Loucy (cell line): Measurements from ENCODE around the gene AGBL4.

Experiments
- H2AFZ ChIP-seq: fragments of 200-600 bp; sonication (generic); 2 replicates; pipeline ENCODE4 v1.6.0; 2016; ENCODE audit warnings: antibody characterized with exemption, mild to moderate bottlenecking, low read length, moderate library complexity
- H3F3A ChIP-seq: fragments of 200-600 bp; 2 replicates; pipeline ENCODE4 v1.6.0; 2016; ENCODE audit warnings: antibody characterized with exemption, low read depth, mild to moderate bottlenecking
- H3K27me3 ChIP-seq: fragments of 200-600 bp; sonication (generic); 2 replicates; pipeline ENCODE4 v1.6.1; 2014; ENCODE audit warnings: low read length, mild to moderate bottlenecking; ENCODE audit not compliant: insufficient read depth, poor library complexity, severe bottlenecking
- H3K36me3 ChIP-seq: fragments of 200-600 bp; sonication (generic); 2 replicates; pipeline ENCODE4 v1.6.1; 2016; ENCODE audit warnings: low read length; ENCODE audit not compliant: insufficient read depth
- H3K4me1 ChIP-seq: fragments of 200-600 bp; sonication (generic); 2 replicates; pipeline ENCODE4 v1.5.1; 2014; ENCODE audit warnings: low read length, mild to moderate bottlenecking; ENCODE audit not compliant: insufficient read depth, poor library complexity, severe bottlenecking
- H3K4me2 ChIP-seq: fragments of 200-600 bp; sonication (generic); 2 replicates; pipeline ENCODE4 v1.6.0; 2014; ENCODE audit warnings: antibody characterized with exemption, low read length, low read depth, mild to moderate bottlenecking; ENCODE audit not compliant: poor library complexity, severe bottlenecking
- H3K4me3 ChIP-seq: fragments of 200-600 bp; sonication (generic); 2 replicates; pipeline ENCODE4 v1.5.1; 2014; ENCODE audit warnings: low read length, mild to moderate bottlenecking, mixed read lengths; ENCODE audit not compliant: poor library complexity, severe bottlenecking
- H3K79me2 ChIP-seq: fragments of 200-600 bp; sonication (generic); 2 replicates; pipeline ENCODE4 v1.6.1; 2014; ENCODE audit warnings: low read length; ENCODE audit not compliant: insufficient read depth
- H3K9ac ChIP-seq: fragments of 200-600 bp; sonication (generic); 2 replicates; pipeline ENCODE4 v1.6.0; 2014; ENCODE audit warnings: mild to moderate bottlenecking, low read depth, low read length, moderate library complexity; ENCODE audit not compliant: poor library complexity, severe bottlenecking
- H3K9me2 ChIP-seq: fragments of 200-600 bp; sonication (generic); replicated peaks from 2 replicates; pipeline ENCODE4 v1.6.1; 2016; ENCODE audit warnings: low read depth, low read length, mixed read lengths
- H3K9me3 ChIP-seq: fragments of 200-600 bp; sonication (generic); 2 replicates; pipeline ENCODE4 v1.6.1; 2014; ENCODE audit warnings: mild to moderate bottlenecking, antibody characterized with exemption, low read length, low read depth; ENCODE audit not compliant: insufficient read depth
- H4K20me1 ChIP-seq: fragments of 200-600 bp; sonication (generic); 2 replicates; pipeline ENCODE4 v1.6.0; 2014; ENCODE audit warnings: antibody characterized with exemption, low read length, mild to moderate bottlenecking; ENCODE audit not compliant: insufficient read depth, poor library complexity, severe bottlenecking
- EZH2phosphoT487 ChIP-seq: fragments of 200-600 bp; IDR thresholded peaks from 2 replicates; pipeline ENCODE4 v1.6.1; 2018; ENCODE audit warnings: antibody characterized with exemption, mild to moderate bottlenecking, moderate library complexity, borderline replicate concordance
- TF ChIP-seq, protein P1 (sequence below): fragments of 200-600 bp; sonication (generic); conservative IDR thresholded peaks from 2 replicates; pipeline ENCODE4 v1.5.1; 2014; ENCODE audit warnings: mild to moderate bottlenecking, antibody characterized with exemption, low read length

Gene AGBL4

DNA sequence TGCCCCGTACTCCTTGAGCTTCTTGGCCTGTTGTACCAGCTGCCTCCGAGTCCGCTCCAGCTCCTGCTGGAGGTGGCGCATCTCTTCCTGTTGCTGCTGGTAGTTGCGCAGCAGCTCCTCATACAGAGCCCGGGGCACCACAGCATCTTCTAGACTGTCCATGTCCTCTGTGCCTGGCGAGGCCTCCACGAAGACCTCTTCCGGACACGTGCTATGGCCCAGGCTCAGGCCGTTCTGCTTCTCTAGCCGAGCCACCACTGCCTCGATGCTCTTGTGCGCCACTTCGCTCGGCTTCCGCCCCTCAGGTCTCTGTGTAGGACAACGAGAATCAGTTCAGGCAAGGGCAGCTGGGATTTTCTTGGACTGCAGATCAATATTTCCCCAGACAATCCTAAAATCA, 1264.8 kb downstream of the AGBL4 start:
- peaks cover 96% of the 10 kb centered on the region; the same call in 1 of the 2 replicates for H3K36me3 ChIP-seq
- H3K9me2 ChIP-seq: no peaks in the 10 kb centered on the region
- no peak overlapping the region for H3K4me2 ChIP-seq
- no peaks in the 10 kb centered on the region for H3K4me1 ChIP-seq
- H3K4me3 ChIP-seq: no peak overlapping the region
- no peaks in the 10 kb centered on the region for H3K27me3 ChIP-seq
- peaks cover 71% of the 10 kb centered on the region; the same call in 1 of the 2 replicates for H3K79me2 ChIP-seq
- no peaks in the 10 kb centered on the region for H3F3A ChIP-seq
- H3K9ac ChIP-seq: no peak overlapping the region
- no peak for TF ChIP-seq EZH2phosphoT487
- TF ChIP-seq, protein P1, sequence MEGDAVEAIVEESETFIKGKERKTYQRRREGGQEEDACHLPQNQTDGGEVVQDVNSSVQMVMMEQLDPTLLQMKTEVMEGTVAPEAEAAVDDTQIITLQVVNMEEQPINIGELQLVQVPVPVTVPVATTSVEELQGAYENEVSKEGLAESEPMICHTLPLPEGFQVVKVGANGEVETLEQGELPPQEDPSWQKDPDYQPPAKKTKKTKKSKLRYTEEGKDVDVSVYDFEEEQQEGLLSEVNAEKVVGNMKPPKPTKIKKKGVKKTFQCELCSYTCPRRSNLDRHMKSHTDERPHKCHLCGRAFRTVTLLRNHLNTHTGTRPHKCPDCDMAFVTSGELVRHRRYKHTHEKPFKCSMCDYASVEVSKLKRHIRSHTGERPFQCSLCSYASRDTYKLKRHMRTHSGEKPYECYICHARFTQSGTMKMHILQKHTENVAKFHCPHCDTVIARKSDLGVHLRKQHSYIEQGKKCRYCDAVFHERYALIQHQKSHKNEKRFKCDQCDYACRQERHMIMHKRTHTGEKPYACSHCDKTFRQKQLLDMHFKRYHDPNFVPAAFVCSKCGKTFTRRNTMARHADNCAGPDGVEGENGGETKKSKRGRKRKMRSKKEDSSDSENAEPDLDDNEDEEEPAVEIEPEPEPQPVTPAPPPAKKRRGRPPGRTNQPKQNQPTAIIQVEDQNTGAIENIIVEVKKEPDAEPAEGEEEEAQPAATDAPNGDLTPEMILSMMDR: no peak
- H2AFZ ChIP-seq: no peak overlapping the region
- no peaks in the 10 kb centered on the region for H3K9me3 ChIP-seq
- peaks cover 34% of the 10 kb centered on the region for H4K20me1 ChIP-seq

DNA sequence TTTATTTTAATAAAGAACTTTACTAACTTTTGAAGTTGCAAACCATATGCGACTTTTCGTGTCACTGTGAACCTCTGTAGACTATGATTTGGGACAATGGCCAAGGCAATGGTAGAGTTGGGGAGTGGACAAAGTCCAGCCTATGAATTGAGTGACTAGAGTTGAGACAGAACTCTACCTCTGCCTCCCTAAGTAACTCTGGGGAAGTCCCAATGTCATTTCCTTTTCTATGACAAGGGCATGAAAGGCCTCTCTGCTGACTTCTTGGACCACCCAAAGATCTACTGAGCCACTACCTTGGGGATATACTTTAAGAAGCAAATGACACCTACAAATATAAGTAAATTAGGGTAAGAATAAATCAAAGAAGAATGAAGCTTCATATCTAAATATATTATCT, 1266.4 kb downstream of the AGBL4 start:
- H3K9me2 ChIP-seq: no peaks in the 10 kb centered on the region
- H3K27me3 ChIP-seq: no peaks in the 10 kb centered on the region
- no peak overlapping the region for H3K9ac ChIP-seq
- no peak overlapping the region for H2AFZ ChIP-seq
- no peak for TF ChIP-seq EZH2phosphoT487
- TF ChIP-seq, protein P1: no peak
- H3F3A ChIP-seq: no peaks in the 10 kb centered on the region
- H3K4me1 ChIP-seq: no peaks in the 10 kb centered on the region
- no peak overlapping the region for H3K4me3 ChIP-seq
- H3K36me3 ChIP-seq: peaks cover 96% of the 10 kb centered on the region; the same call in 1 of the 2 replicates
- peaks cover 55% of the 10 kb centered on the region; the same call in 1 of the 2 replicates for H3K79me2 ChIP-seq
- H3K4me2 ChIP-seq: no peak overlapping the region
- H3K9me3 ChIP-seq: no peaks in the 10 kb centered on the region
- peaks cover 18% of the 10 kb centered on the region for H4K20me1 ChIP-seq

- H3K9me3 ChIP-seq: no peaks in the 10 kb centered on the region
- peaks cover 16% of the 10 kb centered on the region for H4K20me1 ChIP-seq
- H3K4me3 ChIP-seq: no peak overlapping the region
- H3K4me1 ChIP-seq: no peaks in the 10 kb centered on the region
- TF ChIP-seq EZH2phosphoT487: no peak
- TF ChIP-seq, protein P1: no peak
- H3K36me3 ChIP-seq: peaks cover 100% of the 10 kb centered on the region; the same call in 1 of the 2 replicates
- H3K9me2 ChIP-seq: no peaks in the 10 kb centered on the region
- H3K4me2 ChIP-seq: no peak overlapping the region
- H3K79me2 ChIP-seq: peaks cover 49% of the 10 kb centered on the region; the same call in 1 of the 2 replicates
- H3K9ac ChIP-seq: no peak overlapping the region
- H2AFZ ChIP-seq: no peak overlapping the region
- no peaks in the 10 kb centered on the region for H3K27me3 ChIP-seq
- no peaks in the 10 kb centered on the region for H3F3A ChIP-seq
Observed at GRCh38 chr1:48756683-48757316, 1267.0 kb downstream of the AGBL4 start.
